ENCODE measurements around the gene RAB7A. TPM values are rescaled to one million over a fixed set of nuclear protein-coding genes. Genes with fewer than 3 reads are reported as not detected.

Gene RAB7A
- total and polyA plus RNA-seq, 10 of the 15 experiments (the other 5 are each of a cell fraction or from before 2014, with no cell fraction given) = 40.3 to 212 (median 160) TPM

DNA sequence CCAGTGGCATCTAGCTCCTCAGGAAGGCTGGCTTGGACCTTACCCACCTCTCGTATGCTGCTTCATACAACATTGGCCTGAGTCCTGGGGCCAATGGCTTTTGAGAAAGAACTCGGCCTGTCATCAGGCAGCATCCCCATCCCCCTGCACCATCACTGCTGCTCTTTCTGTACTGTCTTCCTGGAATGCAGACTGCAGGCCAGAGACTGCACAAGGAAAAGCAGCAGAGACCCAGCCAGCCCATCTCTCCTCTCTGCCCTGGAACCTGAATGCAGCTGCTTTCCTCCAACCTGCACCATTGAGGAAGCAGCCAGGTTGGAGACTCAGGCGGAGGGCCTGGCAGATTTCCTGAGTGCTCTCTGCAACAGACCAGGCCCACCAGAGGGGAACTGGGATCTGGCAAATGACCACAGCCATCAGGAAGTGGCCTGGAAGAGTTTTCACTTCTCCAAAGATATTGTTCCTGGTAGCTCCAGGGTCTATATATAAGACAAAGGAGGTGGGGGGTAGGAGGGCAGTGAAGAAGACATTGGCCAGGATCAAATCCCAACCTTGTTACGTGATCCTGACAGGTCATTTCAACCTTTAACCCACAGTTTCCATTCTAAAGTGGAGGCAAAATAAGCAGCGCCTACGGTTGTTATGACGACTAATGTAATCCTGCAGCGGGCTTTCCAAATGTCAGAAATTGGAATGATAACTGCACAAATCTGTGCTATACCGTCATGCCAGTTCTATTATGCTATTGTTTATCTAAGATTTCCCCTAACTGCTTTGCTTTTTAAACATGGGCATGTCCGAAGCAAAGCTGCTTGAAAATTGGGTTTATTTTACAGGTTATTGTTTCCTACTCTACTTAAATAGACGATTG lies 24.4 kb upstream of the RAB7A start:
- no TSS peak for BruUV-seq (replicated peaks)
- ChIA-PET CTCF (interaction anchor here (1.0 kb wide), 1 partner anchor 21 kb away, joined by 3 read pairs; no protein-coding TSS in a partner anchor), SMC1A (ENCODE audit: uncharacterized antibody, unreplicated experiment) (no interaction called here), RAD21 (ENCODE audit: unreplicated experiment) (no interaction called here), POLR2A (no interaction called here)
- no peak for FAIRE-seq
- no peak for DNase-seq (ENCODE audit: low read depth, low spot score)
- H3K4me2 ChIP-seq (ENCODE audit: control insufficient read depth, insufficient read depth) = no peak overlapping the region
- 0 out of 4 replicates have a peak, but pooled peaks cover 0 to 4% of the 10 kb centered on the region in 2 experiments for H3K27me3 ChIP-seq (replicated peaks in 1 of 2; ENCODE audit: control insufficient read depth in 2 of 2, insufficient read depth in 2 of 2, low read length in 1 of 2)
- H4K20me1 ChIP-seq (ENCODE audit: control insufficient read depth, insufficient read depth) = no peaks in the 10 kb centered on the region
- H3K4me3 ChIP-seq = no peak overlapping the region
- peak; percentile 47; the same call in 1 of the 2 replicates for TF ChIP-seq RUNX3 (IDR thresholded peaks at IDR 0.05; ENCODE audit: low read length)
- TF ChIP-seq ZNF24 (IDR thresholded peaks at IDR 0.05) = no peak
- peak; percentile 33; the same call in 1 of the 2 replicates for TF ChIP-seq SPI1 (IDR thresholded peaks at IDR 0.05; ENCODE audit: borderline replicate concordance, insufficient read depth, low read depth, low read length)
- no peaks in the 10 kb centered on the region for H3K79me2 ChIP-seq (ENCODE audit: control insufficient read depth, insufficient read depth, low read length)
- no peak overlapping the region for H2AFZ ChIP-seq (ENCODE audit: control insufficient read depth, low read depth, low read length)
- 42% methylated on average over 11 of the region's 11 CpGs for WGBS (ENCODE audit: insufficient coverage, insufficient replicate concordance, low lambda C conversion rate, missing lambda C conversion rate)
- no peak overlapping the region for H3K9ac ChIP-seq (ENCODE audit: control insufficient read depth, insufficient read depth, low read length)
- ATAC-seq = no peak
- H3K27ac ChIP-seq (ENCODE audit: control insufficient read depth, insufficient read depth) = no peak overlapping the region
- intact Hi-C loops (cut with micrococcal nuclease; ENCODE audit: unreplicated experiment) = no loop called here
- H3K36me3 ChIP-seq (ENCODE audit: control insufficient read depth in 2 of 2, insufficient read depth in 2 of 2, low read length in 1 of 2) = no peaks in the 10 kb centered on the region
- H3K9me3 ChIP-seq (replicated peaks; ENCODE audit: control insufficient read depth, insufficient read depth, low read length) = no peaks in the 10 kb centered on the region
- in situ Hi-C loops (cut with MboI) = no loop called here
- no peaks in the 10 kb centered on the region for H3K4me1 ChIP-seq (ENCODE audit: control insufficient read depth, insufficient read depth, low read length)

DNA sequence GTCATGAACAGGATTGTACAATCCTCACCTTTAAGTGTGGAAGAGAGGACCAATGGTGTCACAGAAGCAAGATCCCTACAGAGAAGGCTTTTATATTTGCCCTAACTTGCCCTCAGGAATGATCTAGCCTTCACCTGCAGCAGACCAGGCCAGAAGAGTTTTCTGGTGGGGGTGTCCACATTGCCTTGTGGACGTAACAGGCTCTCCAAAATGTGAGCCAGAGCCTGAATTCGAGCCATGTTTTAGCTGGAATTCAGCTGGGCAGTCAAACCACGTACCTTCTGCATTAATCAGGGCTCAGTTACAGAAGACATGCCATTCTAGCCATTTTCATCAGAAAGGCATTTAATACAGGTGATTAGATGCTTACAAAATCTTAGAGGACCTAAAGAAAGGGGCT lies 23.6 kb upstream of the RAB7A start:
- no peak overlapping the region for H3K27ac ChIP-seq (ENCODE audit: control insufficient read depth, insufficient read depth)
- H3K9me3 ChIP-seq (replicated peaks; ENCODE audit: control insufficient read depth, insufficient read depth, low read length) = no peaks in the 10 kb centered on the region
- intact Hi-C loops (cut with micrococcal nuclease; ENCODE audit: unreplicated experiment) (no loop called here), in situ Hi-C loops (cut with MboI) (no loop called here)
- H3K4me1 ChIP-seq (ENCODE audit: control insufficient read depth, insufficient read depth, low read length) = no peaks in the 10 kb centered on the region
- BruUV-seq (replicated peaks) = no TSS peak
- no peaks in the 10 kb centered on the region for H3K36me3 ChIP-seq (ENCODE audit: control insufficient read depth in 2 of 2, insufficient read depth in 2 of 2, low read length in 1 of 2)
- ChIA-PET RAD21 (ENCODE audit: unreplicated experiment) (no interaction called here), CTCF (no interaction called here), POLR2A (no interaction called here), SMC1A (ENCODE audit: uncharacterized antibody, unreplicated experiment) (no interaction called here)
- H3K27me3 ChIP-seq (replicated peaks in 1 of 2; ENCODE audit: control insufficient read depth in 2 of 2, insufficient read depth in 2 of 2, low read length in 1 of 2) = 0 out of 4 replicates have a peak, but pooled peaks cover 0 to 4% of the 10 kb centered on the region in 2 experiments
- no peak overlapping the region for H3K9ac ChIP-seq (ENCODE audit: control insufficient read depth, insufficient read depth, low read length)
- no peak overlapping the region for H3K4me2 ChIP-seq (ENCODE audit: control insufficient read depth, insufficient read depth)
- no peaks in the 10 kb centered on the region for H3K79me2 ChIP-seq (ENCODE audit: control insufficient read depth, insufficient read depth, low read length)
- FAIRE-seq = no peak
- 10% methylated on average over 3 of the region's 3 CpGs for WGBS (ENCODE audit: insufficient coverage, insufficient replicate concordance, low lambda C conversion rate, missing lambda C conversion rate)
- H2AFZ ChIP-seq (ENCODE audit: control insufficient read depth, low read depth, low read length) = no peak overlapping the region
- H3K4me3 ChIP-seq = no peak overlapping the region
- TF ChIP-seq PAX5 (IDR thresholded peaks at IDR 0.05; ENCODE audit: borderline replicate concordance, low read depth, low read length) (no peak), ASH2L (IDR thresholded peaks at IDR 0.05; ENCODE audit: borderline replicate concordance, low read depth) (no peak), RB1 (IDR thresholded peaks at IDR 0.05; ENCODE audit: borderline replicate concordance) (no peak)
- ATAC-seq = no peak
- no peaks in the 10 kb centered on the region for H4K20me1 ChIP-seq (ENCODE audit: control insufficient read depth, insufficient read depth)
- no peak for DNase-seq (ENCODE audit: low read depth, low spot score)

Measured in GM12878 (cell line).